ENCODE results near the gene SND1.

SND1 gene

DNA sequence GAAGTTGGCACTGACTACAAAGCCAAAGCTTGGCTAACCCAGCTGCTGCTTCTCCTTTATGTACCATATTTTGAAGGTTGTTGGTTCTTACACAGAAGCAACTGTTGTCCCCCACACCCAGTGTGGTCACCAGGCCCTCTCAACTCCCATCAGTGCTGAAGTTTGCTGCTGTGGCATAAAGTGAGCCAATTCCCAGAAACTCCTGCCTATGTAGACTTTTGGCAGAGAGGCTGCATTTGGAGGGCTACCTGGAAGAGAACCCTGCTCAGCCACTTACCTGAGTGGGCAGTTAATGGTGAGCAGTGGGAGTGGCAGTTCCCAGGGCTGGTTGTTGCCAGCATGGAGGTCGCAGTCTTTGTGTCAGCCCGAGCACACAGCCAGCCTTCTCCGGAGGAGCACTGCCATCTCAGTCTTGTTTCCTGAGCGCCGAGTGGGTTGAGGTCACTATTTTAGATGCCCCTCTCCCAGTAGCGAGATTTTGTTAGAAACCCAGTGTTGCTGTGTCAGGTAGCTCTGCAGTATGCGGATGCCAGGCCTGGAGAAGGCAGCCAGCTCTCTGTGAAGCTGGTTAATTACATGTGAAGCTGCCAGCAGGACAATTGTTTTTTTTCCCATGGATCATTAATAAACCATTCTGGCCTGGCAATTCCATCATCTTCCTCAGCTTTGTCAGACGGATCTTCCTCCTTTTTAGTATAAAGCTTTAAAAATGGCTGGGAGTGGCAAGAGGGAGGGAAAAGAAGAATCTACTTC is 354.7 kb downstream of the SND1 start:
- Histone ChIP-seq H3K79me2 (ENCODE audit: control insufficient read depth, low read length) (no peaks in the 10 kb centered on the region), H3K9me2 (replicated peaks; ENCODE audit: control insufficient read depth, low read length) (no peaks in the 10 kb centered on the region), H3F3A (ENCODE audit: control insufficient read depth, insufficient read depth) (no peaks in the 10 kb centered on the region), H3K4me2 (ENCODE audit: low read length) (no peak overlapping the region), H3K27ac (ENCODE audit: low read depth, low read length) (no peak overlapping the region), H4K20me1 (ENCODE audit: control insufficient read depth, insufficient read depth, low read depth, low read length) (no peaks in the 10 kb centered on the region), H3K27me3 (ENCODE audit: control insufficient read depth, low read length) (no peaks in the 10 kb centered on the region), H3K4me3 (ENCODE audit: low read length) (no peak overlapping the region), H3K36me3 (ENCODE audit: control insufficient read depth, low read length) (0 out of 2 replicates have a peak, but pooled peaks cover 2% of the 10 kb centered on the region), H3K4me1 (ENCODE audit: control insufficient read depth, low read length) (peaks cover 37% of the 10 kb centered on the region), H3K9me3 (ENCODE audit: control insufficient read depth, insufficient read depth, low read length) (no peaks in the 10 kb centered on the region)
- TF ChIP-seq EZH2phosphoT487 (IDR thresholded peaks at IDR 0.05; ENCODE audit: borderline replicate concordance, low read length), result no peak
- TF ChIP-seq, protein P1, sequence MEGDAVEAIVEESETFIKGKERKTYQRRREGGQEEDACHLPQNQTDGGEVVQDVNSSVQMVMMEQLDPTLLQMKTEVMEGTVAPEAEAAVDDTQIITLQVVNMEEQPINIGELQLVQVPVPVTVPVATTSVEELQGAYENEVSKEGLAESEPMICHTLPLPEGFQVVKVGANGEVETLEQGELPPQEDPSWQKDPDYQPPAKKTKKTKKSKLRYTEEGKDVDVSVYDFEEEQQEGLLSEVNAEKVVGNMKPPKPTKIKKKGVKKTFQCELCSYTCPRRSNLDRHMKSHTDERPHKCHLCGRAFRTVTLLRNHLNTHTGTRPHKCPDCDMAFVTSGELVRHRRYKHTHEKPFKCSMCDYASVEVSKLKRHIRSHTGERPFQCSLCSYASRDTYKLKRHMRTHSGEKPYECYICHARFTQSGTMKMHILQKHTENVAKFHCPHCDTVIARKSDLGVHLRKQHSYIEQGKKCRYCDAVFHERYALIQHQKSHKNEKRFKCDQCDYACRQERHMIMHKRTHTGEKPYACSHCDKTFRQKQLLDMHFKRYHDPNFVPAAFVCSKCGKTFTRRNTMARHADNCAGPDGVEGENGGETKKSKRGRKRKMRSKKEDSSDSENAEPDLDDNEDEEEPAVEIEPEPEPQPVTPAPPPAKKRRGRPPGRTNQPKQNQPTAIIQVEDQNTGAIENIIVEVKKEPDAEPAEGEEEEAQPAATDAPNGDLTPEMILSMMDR (IDR thresholded peaks at IDR 0.05; ENCODE audit: low read depth, low read length, poor library complexity, severe bottlenecking), result no peak

- H3K36me3 ChIP-seq (ENCODE audit: control insufficient read depth, low read length), result peaks cover 4% of the 10 kb centered on the region; the same call in 1 of the 2 replicates
- H3K4me3 ChIP-seq (ENCODE audit: low read length), result no peak overlapping the region
- no peaks in the 10 kb centered on the region for H3F3A ChIP-seq (ENCODE audit: control insufficient read depth, insufficient read depth)
- H3K27ac ChIP-seq (ENCODE audit: low read depth, low read length), result no peak overlapping the region
- TF ChIP-seq, protein P1 (IDR thresholded peaks at IDR 0.05; ENCODE audit: low read depth, low read length, poor library complexity, severe bottlenecking), result no peak
- TF ChIP-seq EZH2phosphoT487 (IDR thresholded peaks at IDR 0.05; ENCODE audit: borderline replicate concordance, low read length), result no peak
- H3K79me2 ChIP-seq (ENCODE audit: control insufficient read depth, low read length), result no peaks in the 10 kb centered on the region
- no peaks in the 10 kb centered on the region for H4K20me1 ChIP-seq (ENCODE audit: control insufficient read depth, insufficient read depth, low read depth, low read length)
- H3K27me3 ChIP-seq (ENCODE audit: control insufficient read depth, low read length), result no peaks in the 10 kb centered on the region
- H3K9me2 ChIP-seq (replicated peaks; ENCODE audit: control insufficient read depth, low read length), result no peaks in the 10 kb centered on the region
- H3K4me2 ChIP-seq (ENCODE audit: low read length), result no peak overlapping the region
- peaks cover 32% of the 10 kb centered on the region for H3K4me1 ChIP-seq (ENCODE audit: control insufficient read depth, low read length)
- H3K9me3 ChIP-seq (ENCODE audit: control insufficient read depth, insufficient read depth, low read length), result no peaks in the 10 kb centered on the region
Observed at GRCh38 chr7:128007303-128007680, 355.3 kb downstream of the SND1 start.

GRCh38 chr7:128008141-128008540 is 356.1 kb downstream of the SND1 start:
- Histone ChIP-seq H3F3A (ENCODE audit: control insufficient read depth, insufficient read depth) (no peaks in the 10 kb centered on the region), H3K4me3 (ENCODE audit: low read length) (no peak overlapping the region), H3K79me2 (ENCODE audit: control insufficient read depth, low read length) (no peaks in the 10 kb centered on the region), H3K4me2 (ENCODE audit: low read length) (no peak overlapping the region), H3K27me3 (ENCODE audit: control insufficient read depth, low read length) (no peaks in the 10 kb centered on the region), H3K9me2 (replicated peaks; ENCODE audit: control insufficient read depth, low read length) (no peaks in the 10 kb centered on the region), H3K36me3 (ENCODE audit: control insufficient read depth, low read length) (peaks cover 10% of the 10 kb centered on the region; the same call in 1 of the 2 replicates), H4K20me1 (ENCODE audit: control insufficient read depth, insufficient read depth, low read depth, low read length) (no peaks in the 10 kb centered on the region), H3K9me3 (ENCODE audit: control insufficient read depth, insufficient read depth, low read length) (no peaks in the 10 kb centered on the region), H3K27ac (ENCODE audit: low read depth, low read length) (no peak overlapping the region), H3K4me1 (ENCODE audit: control insufficient read depth, low read length) (peaks cover 24% of the 10 kb centered on the region)
- no peak for TF ChIP-seq EZH2phosphoT487 (IDR thresholded peaks at IDR 0.05; ENCODE audit: borderline replicate concordance, low read length)
- TF ChIP-seq, protein P1 (IDR thresholded peaks at IDR 0.05; ENCODE audit: low read depth, low read length, poor library complexity, severe bottlenecking), result no peak
